ENCODE data around the gene RAVER2.
"Not testable (repeated sequence)": the region's sequence is repeated elsewhere in the genome, so short reads cannot be mapped to it uniquely, and the experiment has no call there.

RAVER2 gene

GRCh38 chr1:64748706-64749105 lies 3.8 kb downstream of the RAVER2 start:
- no peak for DNase-seq

GRCh38 chr1:64750092-64750491 lies 5.2 kb downstream of the RAVER2 start:
- no peak for DNase-seq

GRCh38 chr1:64750875-64751274 lies 6.0 kb downstream of the RAVER2 start:
- DNase-seq, result no peak

GRCh38 chr1:64754173-64754572 lies 9.3 kb downstream of the RAVER2 start:
- no peak for DNase-seq

- no peak for DNase-seq
Measured at GRCh38 chr1:64755361-64755760, 10.5 kb downstream of the RAVER2 start.

- DNase-seq, result no peak
Measured at GRCh38 chr1:64756770-64757169, 11.9 kb downstream of the RAVER2 start.

- DNase-seq, result no peak
Measured at GRCh38 chr1:64757213-64757612, 12.3 kb downstream of the RAVER2 start.

- DNase-seq, result no peak
Measured at GRCh38 chr1:64758233-64758632, 13.4 kb downstream of the RAVER2 start.

GRCh38 chr1:64759968-64760367 lies 15.1 kb downstream of the RAVER2 start:
- DNase-seq, result no peak

- DNase-seq, result no peak
Measured at GRCh38 chr1:64765012-64765411, 20.1 kb downstream of the RAVER2 start.

- no peak for DNase-seq
Measured at GRCh38 chr1:64765826-64766225, 21.0 kb downstream of the RAVER2 start.

- DNase-seq, result peak; percentile 13
Measured at GRCh38 chr1:64766429-64766828, 21.6 kb downstream of the RAVER2 start.

- DNase-seq, result no peak
Measured at GRCh38 chr1:64769482-64769881, 24.6 kb downstream of the RAVER2 start.

- DNase-seq, result no peak
Measured at GRCh38 chr1:64769971-64770370, 25.1 kb downstream of the RAVER2 start.

- DNase-seq, result not testable (repeated sequence)
Measured at GRCh38 chr1:64773306-64773705, 28.4 kb downstream of the RAVER2 start.

- no peak for DNase-seq
Measured at GRCh38 chr1:64775113-64775512, 30.2 kb downstream of the RAVER2 start.

- DNase-seq, result not testable (repeated sequence)
Measured at GRCh38 chr1:64782044-64782443, 37.2 kb downstream of the RAVER2 start.

GRCh38 chr1:64782848-64783247 lies 38.0 kb downstream of the RAVER2 start:
- DNase-seq, result not testable (repeated sequence)

- no peak for DNase-seq
Measured at GRCh38 chr1:64790832-64791487, 46.1 kb downstream of the RAVER2 start.

GRCh38 chr1:64798872-64799271 lies 54.0 kb downstream of the RAVER2 start:
- DNase-seq, result no peak

GRCh38 chr1:64801851-64802523 lies 57.1 kb downstream of the RAVER2 start:
- no peak for DNase-seq

- no peak for DNase-seq
Measured at GRCh38 chr1:64809309-64809708, 64.4 kb downstream of the RAVER2 start.

- DNase-seq, result no peak
Measured at GRCh38 chr1:64810001-64810400, 65.1 kb downstream of the RAVER2 start.

- no peak for DNase-seq
Measured at GRCh38 chr1:64811131-64811530, 66.3 kb downstream of the RAVER2 start.

- no peak for DNase-seq
Measured at GRCh38 chr1:64814427-64814826, 69.6 kb downstream of the RAVER2 start.
